ENCODE results near the gene CCDC142. TPM values are rescaled to one million over a fixed set of nuclear protein-coding genes. Genes with fewer than 3 reads are reported as not detected.

Gene CCDC142
- total and polyA plus RNA-seq, 9 of the 15 experiments (the other 6 are each of a cell fraction or from before 2014, with no cell fraction given) = 0.55 to 11.7 (median 7.2) TPM

- 32% methylated on average over 12 of the region's 14 CpGs for WGBS (ENCODE audit: insufficient coverage, low coverage, missing lambda C conversion rate)
- intact Hi-C loops (cut with micrococcal nuclease) (no loop called here), in situ Hi-C loops (cut with MboI) (no loop called here)
- no peaks in the 10 kb centered on the region for H3K9me3 ChIP-seq (replicated peaks; ENCODE audit: control insufficient read depth, insufficient read depth, low read depth, low read length)
- no peaks in the 10 kb centered on the region for H3K79me2 ChIP-seq (ENCODE audit: control insufficient read depth, insufficient read depth, low read length)
- no peak overlapping the region for H3K4me2 ChIP-seq (ENCODE audit: insufficient read depth, low read length)
- H3K36me3 ChIP-seq (ENCODE audit: control insufficient read depth, insufficient read depth, low read length) = no peaks in the 10 kb centered on the region
- no peak overlapping the region for H2AFZ ChIP-seq (ENCODE audit: low read depth, low read length)
- BruUV-seq (replicated peaks) = no TSS peak
- no peaks in the 10 kb centered on the region for H4K20me1 ChIP-seq (replicated peaks; ENCODE audit: control insufficient read depth, insufficient read depth, low read length)
- H3K27ac ChIP-seq (ENCODE audit: extremely low read depth, low read depth, low read length) = no peak overlapping the region
- FAIRE-seq (no peak), ATAC-seq (no peak), DNase-seq (ENCODE audit: extremely low read depth in 1 of 4, low spot score in 3 of 4) (peak in 2 of 4 experiments; percentile 39 to 40)
- H3K4me1 ChIP-seq (replicated peaks in 1 of 2; ENCODE audit: control insufficient read depth in 2 of 2, insufficient read depth in 2 of 2, low read length in 2 of 2) = peaks cover 0 to 25% of the 10 kb centered on the region in 2 experiments; a peak in 3 of 5 replicates
- H3K4me3 ChIP-seq = no peak overlapping the region
- H3K27me3 ChIP-seq (ENCODE audit: control insufficient read depth in 2 of 2, insufficient read depth in 2 of 2, low read length in 2 of 2) = peaks cover 0 to 8% of the 10 kb centered on the region in 2 experiments; a peak in 2 of 5 replicates
- ChIA-PET POLR2A (interaction anchor here (2.1 kb wide), 1 partner anchor 14 kb away, joined by 5 read pairs; no protein-coding TSS in a partner anchor), CTCF (ENCODE audit: low intra/inter-chr PET ratio) (no interaction called here)
- TF ChIP-seq SREBF1 (IDR thresholded peaks at IDR 0.05; ENCODE audit: borderline replicate concordance, low read depth, low read length) = no peak
- TF ChIP-seq GABPB1 (CRISPR knock-in tag; IDR thresholded peaks at IDR 0.05) = no peak
- TF ChIP-seq PRMT5 (CRISPR knock-in tag; IDR thresholded peaks at IDR 0.05) = no peak
- TF ChIP-seq CBFA2T3 (IDR thresholded peaks at IDR 0.05) = 0 out of 2 replicates have a peak, but pooled peaks have one; percentile 35
- TF ChIP-seq, protein P1, sequence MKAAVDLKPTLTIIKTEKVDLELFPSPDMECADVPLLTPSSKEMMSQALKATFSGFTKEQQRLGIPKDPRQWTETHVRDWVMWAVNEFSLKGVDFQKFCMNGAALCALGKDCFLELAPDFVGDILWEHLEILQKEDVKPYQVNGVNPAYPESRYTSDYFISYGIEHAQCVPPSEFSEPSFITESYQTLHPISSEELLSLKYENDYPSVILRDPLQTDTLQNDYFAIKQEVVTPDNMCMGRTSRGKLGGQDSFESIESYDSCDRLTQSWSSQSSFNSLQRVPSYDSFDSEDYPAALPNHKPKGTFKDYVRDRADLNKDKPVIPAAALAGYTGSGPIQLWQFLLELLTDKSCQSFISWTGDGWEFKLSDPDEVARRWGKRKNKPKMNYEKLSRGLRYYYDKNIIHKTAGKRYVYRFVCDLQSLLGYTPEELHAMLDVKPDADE (conservative IDR thresholded peaks at IDR 0.05; ENCODE audit: control insufficient read depth, low read depth, low read length) = no peak
- TF ChIP-seq NFATC3 (IDR thresholded peaks at IDR 0.05) = no peak
- no peak for TF ChIP-seq TARDBP (IDR thresholded peaks at IDR 0.05)
- TF ChIP-seq FOXJ3 (CRISPR knock-in tag; IDR thresholded peaks at IDR 0.05) = no peak
- H3K9ac ChIP-seq (ENCODE audit: insufficient read depth in 1 of 2, low read depth in 2 of 2, low read length in 2 of 2) = peak overlapping the region in 1 of 2 experiments; percentile 36; a peak in 2 of 4 replicates
- no peaks in the 10 kb centered on the region for H3K9me1 ChIP-seq (ENCODE audit: control insufficient read depth, insufficient read depth, low read length)
Observed at GRCh38 chr2:74426181-74426758, 56.5 kb downstream of the CCDC142 start.

Data from K562 (cell line).